HepG2 (cell line): ENCODE measurements around the gene TPRN. TPM values are rescaled to one million over a fixed set of nuclear protein-coding genes. Genes with fewer than 3 reads are reported as not detected.
A peak's percentile ranks its signal among the peaks of the same experiment; 100 is the strongest.

Source experiments
- POLR2A ChIP-seq, 2 experiments: IDR thresholded peaks; 2 replicates each; pipeline ENCODE4 v1.6.1; 2011; ENCODE audit warnings: low read depth in 2 of 2, low read length in 2 of 2, mild to moderate bottlenecking in 1 of 2, moderate library complexity in 1 of 2; ENCODE audit not compliant: insufficient read depth in 1 of 2
- SIN3B ChIP-seq: fragments of 150-350 bp; IDR thresholded peaks from 2 replicates; pipeline ENCODE4 v1.6.1; 2014; ENCODE audit warnings: low read length
- SOX13 ChIP-seq, 3 experiments: fragments of 450-650 bp in 1 of 3; sonication (generic) in 1 of 3; formaldehyde crosslinking in 1 of 3; IDR thresholded peaks in 2 of 3; conservative IDR thresholded peaks in 1 of 3; 2 replicates each; pipeline versions ENCODE4 v1.5.0 to v1.6.1; 2016 to 2020; ENCODE audit warnings: antibody characterized with exemption in 1 of 3, mild to moderate bottlenecking in 1 of 3, missing compliant biosample characterization in 1 of 3, missing genetic modification reagents in 1 of 3, moderate library complexity in 1 of 3
- SRSF4 ChIP-seq: fragments of 200-400 bp; formaldehyde crosslinking; IDR thresholded peaks from one replicate; pipeline ENCODE4 v1.6.1; 2018; ENCODE audit warnings: mild to moderate bottlenecking, low read depth, low read length, moderate library complexity; ENCODE audit not compliant: poor library complexity, severe bottlenecking
- TAF15 ChIP-seq: fragments of 200-400 bp; formaldehyde crosslinking; IDR thresholded peaks from one replicate; pipeline ENCODE4 v1.6.1; 2018; ENCODE audit warnings: mild to moderate bottlenecking, low read depth, low read length; ENCODE audit not compliant: poor library complexity, severe bottlenecking
- TEAD2 ChIP-seq: sonication (generic); formaldehyde crosslinking; IDR thresholded peaks from 2 replicates; pipeline ENCODE4 v1.9.0; 2021; ENCODE audit warnings: missing genetic modification reagents
- ZNF124 ChIP-seq: sonication (generic); formaldehyde crosslinking; IDR thresholded peaks from 2 replicates; pipeline ENCODE4 v1.4.0; 2020; ENCODE audit warnings: missing genetic modification reagents
- ZNF234 ChIP-seq: sonication (generic); formaldehyde crosslinking; conservative IDR thresholded peaks from 2 replicates; pipeline ENCODE4 v1.5.1; 2020; ENCODE audit warnings: mild to moderate bottlenecking, missing genetic modification reagents
- ZNF510 ChIP-seq: sonication (generic); formaldehyde crosslinking; IDR thresholded peaks from 2 replicates; pipeline ENCODE4 v1.4.0; 2020; ENCODE audit warnings: low read depth, mild to moderate bottlenecking, missing genetic modification reagents
- ZNF839 ChIP-seq: sonication (generic); formaldehyde crosslinking; IDR thresholded peaks from 2 replicates; pipeline ENCODE4 v1.4.0; 2020; ENCODE audit warnings: missing genetic modification reagents, mild to moderate bottlenecking, borderline replicate concordance
- ZNF883 ChIP-seq: sonication (generic); formaldehyde crosslinking; IDR thresholded peaks from 2 replicates; pipeline ENCODE4 v1.5.1; 2020; ENCODE audit warnings: mild to moderate bottlenecking, missing genetic modification reagents; ENCODE audit errors: not compliant biosample characterization
- polyA plus RNA-seq, 8 experiments: library from polyadenylated mRNA; depleted of rRNA in 3 of 8; stranded (reverse) in 7 of 8; unstranded in 1 of 8; fragments of >200 nt; fragmentation: Illumina TruSeq in 4 of 8; extraction: Trizol in 4 of 8; gene quantifications; 2 replicates each; pipeline versions ENCODE4 v1.2.1 to v1.2.3, GENCODE V29; 2011 to 2016; ENCODE audit warnings: low read depth in 4 of 8, missing spikeins in 1 of 8, mixed read lengths in 1 of 8; ENCODE audit not compliant: insufficient read depth in 1 of 8
- total RNA-seq, 5 experiments: library from RNA; depleted of rRNA; stranded (reverse); fragments of >200 nt; fragmentation: Illumina TruSeq; extraction: Trizol; gene quantifications; 2 replicates each; pipeline ENCODE4 v1.2.3, GENCODE V29; 2016; ENCODE audit warnings: low read depth in 1 of 5
- TF ChIP-seq, protein P1 (sequence below): sonication (generic); formaldehyde crosslinking; IDR thresholded peaks from 2 replicates; pipeline ENCODE4 v1.4.0; 2020; ENCODE audit warnings: missing genetic modification reagents, mild to moderate bottlenecking, borderline replicate concordance
- TF ChIP-seq, protein P2 (sequence below): sonication (generic); formaldehyde crosslinking; IDR thresholded peaks from 2 replicates; pipeline ENCODE4 v1.5.1; 2020; ENCODE audit warnings: mild to moderate bottlenecking, missing genetic modification reagents, moderate library complexity
- TF ChIP-seq, protein P3 (sequence below): IDR thresholded peaks from 2 replicates; pipeline ENCODE4 v1.6.1; 2016

TPRN gene
- total and polyA plus RNA-seq, 2 of the 13 experiments (the other 11 are each of a cell fraction or from before 2014, with no cell fraction given) = 10.1 to 19.2 TPM

DNA sequence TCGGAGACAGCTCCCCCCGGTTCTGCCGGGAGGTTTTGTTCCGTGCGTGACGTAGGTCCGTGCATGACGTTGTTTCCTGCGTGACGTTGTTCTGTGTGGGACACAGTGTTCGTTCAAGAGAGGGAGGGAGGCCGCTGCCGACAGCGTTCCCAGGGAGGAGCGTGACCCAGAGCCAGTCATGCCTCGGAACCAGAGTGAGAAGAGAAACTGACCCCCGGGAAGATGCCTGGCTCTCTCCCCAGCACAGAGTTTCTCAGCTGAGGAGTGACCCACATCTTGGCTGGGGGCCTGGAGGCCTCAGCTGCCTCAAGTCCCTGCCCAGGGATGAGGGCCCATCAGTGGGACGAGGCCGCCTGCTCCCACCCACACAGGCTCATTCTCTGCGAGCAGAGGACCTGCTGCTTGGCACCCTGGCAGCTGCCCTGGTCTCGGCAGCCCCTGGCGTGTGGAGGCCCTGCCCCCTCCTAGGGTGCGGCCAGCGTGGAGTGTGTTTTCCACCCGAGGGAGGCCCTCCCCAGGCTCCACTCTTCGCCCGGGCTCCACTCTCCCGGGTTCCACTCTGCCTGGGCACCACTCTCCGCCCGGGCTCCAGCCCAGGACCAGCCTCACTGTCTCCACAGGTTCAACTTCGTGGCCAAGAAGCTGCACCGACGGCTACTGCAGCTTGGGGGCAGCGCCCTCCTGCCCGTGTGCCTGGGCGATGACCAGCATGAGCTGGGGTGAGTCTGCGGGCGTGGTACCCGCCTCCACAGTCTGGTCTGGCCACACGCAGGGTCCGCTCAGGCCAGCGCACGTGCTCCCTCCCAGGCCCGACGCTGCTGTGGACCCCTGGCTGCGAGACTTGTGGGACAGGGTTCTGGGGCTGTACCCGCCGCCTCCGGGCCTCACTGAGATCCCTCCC, 12.9 kb upstream of the TPRN start (continued):
- TF ChIP-seq, protein P1, sequence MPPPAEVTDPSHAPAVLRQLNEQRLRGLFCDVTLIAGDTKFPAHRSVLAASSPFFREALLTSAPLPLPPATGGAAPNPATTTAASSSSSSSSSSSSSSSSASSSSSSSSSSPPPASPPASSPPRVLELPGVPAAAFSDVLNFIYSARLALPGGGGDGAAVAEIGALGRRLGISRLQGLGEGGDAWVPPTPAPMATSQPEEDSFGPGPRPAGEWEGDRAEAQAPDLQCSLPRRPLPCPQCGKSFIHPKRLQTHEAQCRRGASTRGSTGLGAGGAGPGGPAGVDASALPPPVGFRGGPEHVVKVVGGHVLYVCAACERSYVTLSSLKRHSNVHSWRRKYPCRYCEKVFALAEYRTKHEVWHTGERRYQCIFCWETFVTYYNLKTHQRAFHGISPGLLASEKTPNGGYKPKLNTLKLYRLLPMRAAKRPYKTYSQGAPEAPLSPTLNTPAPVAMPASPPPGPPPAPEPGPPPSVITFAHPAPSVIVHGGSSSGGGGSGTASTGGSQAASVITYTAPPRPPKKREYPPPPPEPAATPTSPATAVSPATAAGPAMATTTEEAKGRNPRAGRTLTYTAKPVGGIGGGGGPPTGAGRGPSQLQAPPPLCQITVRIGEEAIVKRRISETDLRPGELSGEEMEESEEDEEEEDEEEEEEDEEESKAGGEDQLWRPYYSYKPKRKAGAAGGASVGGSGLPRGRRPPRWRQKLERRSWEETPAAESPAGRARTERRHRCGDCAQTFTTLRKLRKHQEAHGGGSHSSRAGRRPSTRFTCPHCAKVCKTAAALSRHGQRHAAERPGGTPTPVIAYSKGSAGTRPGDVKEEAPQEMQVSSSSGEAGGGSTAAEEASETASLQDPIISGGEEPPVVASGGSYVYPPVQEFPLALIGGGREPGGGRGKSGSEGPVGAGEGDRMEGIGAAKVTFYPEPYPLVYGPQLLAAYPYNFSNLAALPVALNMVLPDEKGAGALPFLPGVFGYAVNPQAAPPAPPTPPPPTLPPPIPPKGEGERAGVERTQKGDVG (CRISPR knock-in tag) = 0 out of 2 replicates have a peak, but pooled peaks have one; percentile 49
- TF ChIP-seq SIN3B = no peak
- TF ChIP-seq SOX13 (IDR thresholded peaks at IDR 0.05) = no peak
- no peak for TF ChIP-seq SOX13 (CRISPR knock-in tag; conservative IDR thresholded peaks at IDR 0.05 in 1 of 2, IDR thresholded peaks at IDR 0.05 in 1 of 2)
- no peak for TF ChIP-seq ZNF510 (CRISPR knock-in tag)
- no peak for TF ChIP-seq SRSF4
- no peak for TF ChIP-seq TAF15
- TF ChIP-seq ZNF883 (CRISPR knock-in tag) = no peak
- TF ChIP-seq ZNF124 (CRISPR knock-in tag) = no peak
- no peak for TF ChIP-seq POLR2A (IDR thresholded peaks at IDR 0.05; ENCODE audit: insufficient read depth in 1 of 2, low read depth in 2 of 2, low read length in 2 of 2)
- TF ChIP-seq TEAD2 (CRISPR knock-in tag) = no peak
- TF ChIP-seq, protein P2, sequence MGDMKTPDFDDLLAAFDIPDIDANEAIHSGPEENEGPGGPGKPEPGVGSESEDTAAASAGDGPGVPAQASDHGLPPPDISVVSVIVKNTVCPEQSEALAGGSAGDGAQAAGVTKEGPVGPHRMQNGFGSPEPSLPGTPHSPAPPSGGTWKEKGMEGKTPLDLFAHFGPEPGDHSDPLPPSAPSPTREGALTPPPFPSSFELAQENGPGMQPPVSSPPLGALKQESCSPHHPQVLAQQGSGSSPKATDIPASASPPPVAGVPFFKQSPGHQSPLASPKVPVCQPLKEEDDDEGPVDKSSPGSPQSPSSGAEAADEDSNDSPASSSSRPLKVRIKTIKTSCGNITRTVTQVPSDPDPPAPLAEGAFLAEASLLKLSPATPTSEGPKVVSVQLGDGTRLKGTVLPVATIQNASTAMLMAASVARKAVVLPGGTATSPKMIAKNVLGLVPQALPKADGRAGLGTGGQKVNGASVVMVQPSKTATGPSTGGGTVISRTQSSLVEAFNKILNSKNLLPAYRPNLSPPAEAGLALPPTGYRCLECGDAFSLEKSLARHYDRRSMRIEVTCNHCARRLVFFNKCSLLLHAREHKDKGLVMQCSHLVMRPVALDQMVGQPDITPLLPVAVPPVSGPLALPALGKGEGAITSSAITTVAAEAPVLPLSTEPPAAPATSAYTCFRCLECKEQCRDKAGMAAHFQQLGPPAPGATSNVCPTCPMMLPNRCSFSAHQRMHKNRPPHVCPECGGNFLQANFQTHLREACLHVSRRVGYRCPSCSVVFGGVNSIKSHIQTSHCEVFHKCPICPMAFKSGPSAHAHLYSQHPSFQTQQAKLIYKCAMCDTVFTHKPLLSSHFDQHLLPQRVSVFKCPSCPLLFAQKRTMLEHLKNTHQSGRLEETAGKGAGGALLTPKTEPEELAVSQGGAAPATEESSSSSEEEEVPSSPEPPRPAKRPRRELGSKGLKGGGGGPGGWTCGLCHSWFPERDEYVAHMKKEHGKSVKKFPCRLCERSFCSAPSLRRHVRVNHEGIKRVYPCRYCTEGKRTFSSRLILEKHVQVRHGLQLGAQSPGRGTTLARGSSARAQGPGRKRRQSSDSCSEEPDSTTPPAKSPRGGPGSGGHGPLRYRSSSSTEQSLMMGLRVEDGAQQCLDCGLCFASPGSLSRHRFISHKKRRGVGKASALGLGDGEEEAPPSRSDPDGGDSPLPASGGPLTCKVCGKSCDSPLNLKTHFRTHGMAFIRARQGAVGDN (CRISPR knock-in tag) = peak; percentile 30
- TF ChIP-seq ZNF234 (CRISPR knock-in tag) = no peak
- TF ChIP-seq ZNF839 = 0 out of 2 replicates have a peak, but pooled peaks have one; percentile 59
- TF ChIP-seq, protein P3, sequence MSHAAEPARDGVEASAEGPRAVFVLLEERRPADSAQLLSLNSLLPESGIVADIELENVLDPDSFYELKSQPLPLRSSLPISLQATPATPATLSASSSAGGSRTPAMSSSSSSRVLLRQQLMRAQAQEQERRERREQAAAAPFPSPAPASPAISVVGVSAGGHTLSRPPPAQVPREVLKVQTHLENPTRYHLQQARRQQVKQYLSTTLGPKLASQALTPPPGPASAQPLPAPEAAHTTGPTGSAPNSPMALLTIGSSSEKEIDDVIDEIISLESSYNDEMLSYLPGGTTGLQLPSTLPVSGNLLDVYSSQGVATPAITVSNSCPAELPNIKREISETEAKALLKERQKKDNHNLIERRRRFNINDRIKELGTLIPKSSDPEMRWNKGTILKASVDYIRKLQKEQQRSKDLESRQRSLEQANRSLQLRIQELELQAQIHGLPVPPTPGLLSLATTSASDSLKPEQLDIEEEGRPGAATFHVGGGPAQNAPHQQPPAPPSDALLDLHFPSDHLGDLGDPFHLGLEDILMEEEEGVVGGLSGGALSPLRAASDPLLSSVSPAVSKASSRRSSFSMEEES (CRISPR knock-in tag) = no peak
- TF ChIP-seq, all 625 proteins: peak for 7
